GM19035 (cell line): ENCODE results near the gene SH3PXD2A.
"Not testable (repeated sequence)": the region's sequence is repeated elsewhere in the genome, so short reads cannot be mapped to it uniquely, and the experiment has no call there.

ENCODE experiments used
- ATAC-seq: cut with Tn5 transposase; IDR thresholded peaks from one replicate; pipeline ENCODE4 v1.9.1; 2021; ENCODE audit not compliant: unreplicated experiment

The SH3PXD2A gene

GRCh38 chr10:103814626-103815370 lies 40.6 kb downstream of the SH3PXD2A start:
- no peak for ATAC-seq

DNA sequence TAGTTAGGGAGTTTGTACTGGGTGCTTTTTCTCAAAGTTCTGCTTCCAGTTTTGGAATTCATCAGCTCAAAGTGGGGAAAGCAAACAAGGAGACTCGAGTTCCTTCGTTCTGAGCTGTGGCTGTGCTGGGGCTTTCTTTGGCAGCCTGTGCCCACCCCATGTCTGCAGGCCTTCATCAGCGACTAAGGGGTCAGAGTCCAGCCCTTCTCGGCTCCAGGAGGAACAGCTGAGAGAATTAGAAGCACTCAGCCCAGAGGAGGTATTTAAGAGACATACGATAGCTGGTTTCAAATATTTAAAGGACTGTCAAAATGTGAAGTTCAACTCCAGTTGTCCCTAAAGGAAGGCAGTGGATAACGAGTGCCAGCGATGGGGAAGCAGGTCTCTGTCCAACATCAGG lies 41.3 kb downstream of the SH3PXD2A start:
- ATAC-seq: no peak

GRCh38 chr10:103813312-103813711 lies 42.1 kb downstream of the SH3PXD2A start:
- not testable (repeated sequence) for ATAC-seq

DNA sequence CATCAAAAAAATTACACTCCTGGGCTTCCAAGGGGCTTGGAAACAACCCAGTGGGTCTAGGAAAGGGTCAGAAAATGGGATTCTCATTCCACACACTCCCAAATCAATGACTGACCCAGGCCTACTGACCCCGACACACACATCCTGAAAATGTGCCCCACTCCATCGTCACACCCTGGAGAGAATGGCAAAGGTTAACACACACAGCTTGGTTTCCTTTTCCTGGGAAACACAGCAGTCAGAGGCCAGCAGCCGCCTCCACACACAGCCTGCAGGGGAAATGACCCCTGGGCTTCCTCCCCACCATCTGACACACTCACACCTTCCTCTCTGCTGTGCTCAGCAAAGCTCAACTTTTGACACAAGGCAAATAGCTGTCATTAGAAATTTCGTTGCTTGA lies 42.9 kb downstream of the SH3PXD2A start:
- no peak for ATAC-seq

DNA sequence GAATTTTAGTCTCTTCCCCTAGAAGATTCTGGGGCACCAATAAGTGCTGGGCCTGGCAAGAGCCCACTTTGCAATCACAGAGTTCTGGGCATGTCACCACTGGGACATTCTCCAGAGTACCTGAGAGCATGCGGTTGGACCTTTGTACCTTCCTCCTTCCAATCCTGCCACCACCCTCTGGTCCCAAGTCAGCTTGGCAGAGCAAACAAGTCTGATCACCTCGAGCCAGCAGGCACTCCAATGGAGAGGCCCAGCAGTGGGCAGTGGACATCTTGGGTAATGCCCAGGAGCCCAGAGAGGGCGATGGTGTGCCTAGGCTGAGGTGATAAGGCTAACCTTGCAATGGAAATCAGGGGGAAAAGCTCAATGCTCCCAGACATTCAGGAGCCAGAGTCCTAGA lies 43.4 kb downstream of the SH3PXD2A start:
- no peak for ATAC-seq

- ATAC-seq: no peak
Observed at GRCh38 chr10:103811463-103811862, 43.9 kb downstream of the SH3PXD2A start.

DNA sequence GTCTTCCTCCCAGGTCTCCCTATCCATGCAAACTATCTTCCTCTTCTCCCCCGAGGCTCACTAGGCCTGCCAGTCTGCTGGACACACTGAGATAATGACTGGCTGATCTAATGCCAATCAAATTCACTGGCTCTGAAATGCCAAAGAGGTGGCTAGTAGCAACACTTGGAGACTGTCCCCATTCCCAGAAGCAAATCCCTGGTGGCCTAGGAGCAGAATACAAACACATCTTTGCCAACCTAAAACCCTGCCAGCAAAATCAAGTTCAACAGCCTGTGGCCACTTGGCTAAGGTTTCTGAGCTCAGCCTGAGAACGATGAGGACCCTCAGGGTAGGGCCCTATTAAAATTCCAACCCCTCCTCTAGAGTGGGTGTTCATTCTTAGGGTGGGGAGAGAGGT lies 46.6 kb downstream of the SH3PXD2A start:
- ATAC-seq: no peak

- no peak for ATAC-seq
Observed at GRCh38 chr10:103807996-103808395, 47.4 kb downstream of the SH3PXD2A start.

DNA sequence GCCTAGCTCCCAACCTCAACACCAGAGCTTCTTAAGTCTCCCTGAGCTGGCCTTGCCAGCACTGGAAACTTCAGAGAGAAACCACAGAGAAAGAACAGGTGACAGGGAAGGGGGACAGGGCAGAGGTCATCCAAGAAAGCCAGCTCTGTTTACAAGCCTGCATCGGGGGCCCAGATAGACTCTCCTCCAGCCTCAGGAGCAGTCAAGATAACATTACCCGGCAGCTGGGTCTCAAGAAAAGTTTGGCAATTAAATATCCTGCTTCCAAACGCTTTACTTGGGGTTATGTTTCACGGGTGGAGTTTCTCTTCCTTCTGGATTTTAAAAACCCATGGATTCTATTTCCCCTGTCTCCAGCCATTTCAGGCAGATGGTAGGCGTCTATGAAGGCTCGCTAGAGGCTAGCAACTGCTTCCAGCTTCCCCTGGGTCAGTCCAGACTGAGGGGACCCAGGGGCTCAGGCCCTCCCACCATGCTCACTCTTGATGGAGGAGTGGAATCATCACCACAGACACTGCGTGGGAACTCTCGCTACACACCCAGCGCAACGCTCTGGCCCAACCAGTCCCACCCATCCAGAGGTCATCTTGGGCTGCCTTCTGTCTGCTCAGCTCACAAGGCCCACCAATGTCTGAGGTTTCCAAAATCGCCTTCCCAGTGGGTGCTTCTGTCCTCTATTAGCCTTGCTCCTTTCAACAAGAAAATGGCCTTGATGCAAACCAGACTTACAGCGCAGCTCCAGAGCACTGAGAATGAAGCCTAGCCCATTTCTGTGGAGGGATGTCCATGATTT lies 48.8 kb downstream of the SH3PXD2A start:
- no peak for ATAC-seq

DNA sequence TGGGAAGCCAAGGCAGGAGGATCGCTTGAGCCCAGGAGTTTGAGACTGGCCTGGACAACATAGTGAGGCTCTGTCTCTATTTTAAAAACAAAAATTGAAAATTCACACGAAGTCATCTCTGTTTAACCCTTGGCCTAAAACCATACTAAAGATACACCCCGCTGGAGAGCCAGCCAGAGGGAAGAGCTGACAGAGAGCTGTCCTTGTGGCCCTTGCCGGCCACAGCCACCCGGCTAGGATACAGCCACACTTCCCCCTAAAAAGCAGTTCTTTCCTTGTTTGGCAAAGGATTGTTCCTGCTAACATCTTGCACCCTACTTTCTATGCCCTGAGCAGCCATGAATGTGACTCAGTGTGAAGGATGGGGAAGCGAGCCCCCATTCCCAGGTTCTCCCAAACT lies 49.6 kb downstream of the SH3PXD2A start:
- no peak for ATAC-seq

- ATAC-seq: no peak
Observed at GRCh38 chr10:103804871-103805270, 50.5 kb downstream of the SH3PXD2A start.

GRCh38 chr10:103803941-103804340 lies 51.4 kb downstream of the SH3PXD2A start:
- ATAC-seq: no peak

DNA sequence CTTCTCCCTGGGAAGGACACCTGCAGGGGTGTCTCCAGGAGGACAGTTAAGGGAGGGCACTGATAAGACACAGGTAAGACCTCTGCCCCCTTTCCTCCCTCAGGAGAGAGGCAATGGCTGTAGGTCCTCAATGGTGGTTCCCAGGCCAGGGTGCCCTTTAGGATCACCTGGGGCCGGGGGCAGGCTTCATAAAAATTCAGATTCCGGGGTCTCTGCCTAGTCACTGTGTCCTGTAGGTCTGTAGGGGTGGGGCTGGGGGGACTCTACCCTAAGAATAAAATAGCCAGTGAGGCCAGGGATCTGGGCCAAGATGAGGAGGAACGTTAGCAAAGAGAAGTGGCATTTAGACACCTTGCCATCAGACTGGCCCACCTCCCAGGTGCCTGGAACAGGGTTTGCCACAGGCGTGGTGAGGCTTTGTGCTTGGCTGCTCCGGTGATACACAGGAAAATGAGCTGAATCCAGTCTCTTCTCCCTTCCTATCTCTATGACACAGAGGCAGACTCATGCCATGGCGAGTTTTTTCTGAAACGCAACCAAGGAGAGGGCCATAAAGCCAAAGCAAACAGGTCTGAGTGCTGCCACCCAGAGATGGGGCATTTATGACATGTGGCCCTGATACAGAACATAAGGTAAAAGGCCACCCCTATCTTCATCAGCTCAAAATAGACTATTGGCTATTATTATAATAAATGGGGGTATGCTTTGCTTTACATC lies 52.6 kb downstream of the SH3PXD2A start:
- no peak for ATAC-seq

DNA sequence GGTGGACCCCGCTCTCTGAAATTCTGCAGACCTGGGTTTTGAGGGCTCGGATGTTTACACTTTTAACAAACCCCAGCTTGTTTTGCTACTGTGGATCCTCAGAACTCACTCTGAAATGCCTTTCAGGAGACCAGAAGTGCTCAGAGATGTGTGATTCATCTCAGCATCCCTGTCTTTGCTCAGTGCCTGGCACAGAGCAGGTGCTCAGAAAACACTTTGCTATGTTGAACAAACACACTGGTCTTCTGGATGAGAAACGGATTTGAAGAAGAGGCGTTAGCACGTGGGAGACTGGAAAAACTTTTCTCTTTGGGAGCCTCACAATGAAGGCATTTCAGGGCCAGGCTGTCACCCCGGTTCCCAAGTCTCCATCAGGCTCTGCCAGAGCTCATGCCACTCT lies 53.3 kb downstream of the SH3PXD2A start:
- ATAC-seq: no peak

DNA sequence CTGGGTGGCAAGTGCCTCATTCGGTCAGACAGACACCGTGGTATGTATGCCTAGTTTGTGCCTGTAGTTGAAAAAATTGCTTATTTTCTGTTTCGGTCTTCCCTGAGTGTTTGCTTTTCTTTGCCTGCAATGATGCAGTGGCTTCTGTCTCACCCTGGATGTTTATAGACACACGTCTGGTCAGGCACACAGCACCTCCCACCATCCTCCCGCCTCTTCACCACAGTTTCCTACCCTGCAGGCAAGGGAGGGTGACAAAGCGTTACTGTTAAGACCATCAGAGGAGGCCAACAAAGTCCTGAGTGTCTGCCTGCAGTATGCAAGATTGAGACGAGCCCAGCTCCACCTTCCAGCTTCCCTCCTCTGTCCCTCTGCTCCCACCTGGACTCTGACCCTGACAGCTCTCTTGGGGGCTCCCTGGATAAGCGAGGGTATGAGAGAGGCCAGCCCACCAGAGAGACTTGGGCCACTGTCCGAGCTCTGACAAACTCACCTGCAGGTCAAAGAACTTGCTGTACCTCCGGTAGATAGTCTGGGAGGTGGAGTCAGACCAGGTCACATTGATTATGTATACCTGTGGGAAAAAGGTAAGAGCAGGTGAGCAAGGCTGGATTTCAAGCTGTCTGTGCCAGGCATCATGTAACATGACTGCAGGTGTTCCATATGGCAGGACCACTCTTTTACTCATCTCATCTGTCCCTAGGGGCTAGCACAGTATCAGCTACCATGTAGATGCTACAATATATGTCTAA lies 54.4 kb downstream of the SH3PXD2A start:
- no peak for ATAC-seq

DNA sequence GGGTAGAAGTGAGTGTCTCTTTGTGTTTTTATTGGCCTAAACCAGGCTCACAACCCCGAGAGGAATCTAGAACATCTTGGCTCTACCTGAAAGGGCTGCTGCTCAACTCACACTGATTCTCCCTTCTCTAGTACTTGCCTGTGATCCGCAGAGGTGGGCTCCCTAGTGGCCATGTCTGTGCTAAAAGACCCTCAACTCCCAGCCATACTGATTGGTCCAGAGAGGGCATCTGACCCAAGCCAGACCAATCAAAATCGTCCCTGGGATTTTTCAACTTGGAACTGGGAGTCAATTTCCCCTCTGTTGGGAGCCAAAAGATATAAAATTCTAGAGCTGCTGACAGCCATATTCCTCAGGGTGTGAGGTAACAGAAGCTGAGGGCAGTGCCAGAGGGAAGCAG lies 55.3 kb downstream of the SH3PXD2A start:
- no peak for ATAC-seq

DNA sequence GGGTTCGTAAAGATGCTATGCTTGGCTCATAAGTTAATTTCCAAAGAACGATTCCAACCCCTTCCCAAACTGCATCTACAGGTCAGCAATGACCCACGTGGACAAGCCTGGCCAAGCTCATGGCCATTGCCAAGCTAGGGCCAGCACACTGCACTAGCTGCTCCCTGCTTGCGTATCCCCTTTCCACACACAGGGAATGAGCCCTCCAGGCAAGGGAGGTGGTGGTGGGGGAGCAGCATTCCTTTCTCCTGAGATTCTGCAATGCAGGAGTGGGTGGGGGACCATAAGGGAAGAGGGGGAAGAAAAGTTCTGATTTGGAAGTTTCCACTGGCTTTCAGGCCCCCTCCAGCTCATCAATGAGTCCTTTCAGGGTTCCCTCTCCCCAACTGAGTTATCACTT lies 56.0 kb downstream of the SH3PXD2A start:
- no peak for ATAC-seq

GRCh38 chr10:103798511-103798910 lies 56.9 kb downstream of the SH3PXD2A start:
- no peak for ATAC-seq

DNA sequence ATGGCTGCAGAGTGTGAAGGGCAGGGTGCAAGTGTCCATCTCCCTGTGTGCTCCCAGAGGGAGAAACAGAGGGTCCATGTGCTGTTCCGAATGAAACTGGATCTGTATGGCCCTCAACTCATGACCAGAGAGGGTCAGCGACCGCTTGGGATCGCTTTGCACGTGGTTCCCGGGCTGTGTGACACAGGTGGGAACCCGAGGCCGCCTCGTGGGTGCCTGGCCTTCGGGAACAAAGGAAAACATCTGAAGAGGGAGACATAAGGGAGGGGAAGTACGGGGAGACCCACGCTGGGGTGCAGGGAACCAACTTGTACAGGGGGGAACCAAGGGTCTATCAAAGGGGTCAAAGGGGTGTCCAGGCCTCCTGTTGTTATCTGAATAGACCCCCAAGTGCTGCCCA lies 57.5 kb downstream of the SH3PXD2A start:
- no peak for ATAC-seq

GRCh38 chr10:103795634-103796270 lies 59.6 kb downstream of the SH3PXD2A start:
- ATAC-seq: no peak

DNA sequence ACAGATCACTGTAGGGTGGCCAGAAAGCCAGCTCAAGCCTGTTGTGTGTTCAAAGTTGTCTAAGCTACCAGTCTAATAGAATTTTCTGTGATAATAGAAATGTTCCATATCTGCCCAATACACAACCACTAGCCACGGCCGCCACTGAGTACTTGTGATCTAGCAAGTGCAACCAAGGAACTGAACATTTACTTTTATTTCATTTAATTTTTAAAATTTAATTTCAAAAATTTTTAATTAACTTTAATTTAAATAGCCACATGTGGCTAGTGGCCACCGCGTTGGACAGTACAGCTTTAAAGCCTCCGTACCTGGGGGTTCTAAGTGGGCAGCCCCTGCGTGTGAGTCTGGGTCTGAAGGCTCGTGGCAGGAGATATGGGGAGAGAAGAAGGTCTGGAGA lies 60.4 kb downstream of the SH3PXD2A start:
- ATAC-seq: no peak
